ENCODE data around the gene ZEB2.

The ZEB2 gene

DNA sequence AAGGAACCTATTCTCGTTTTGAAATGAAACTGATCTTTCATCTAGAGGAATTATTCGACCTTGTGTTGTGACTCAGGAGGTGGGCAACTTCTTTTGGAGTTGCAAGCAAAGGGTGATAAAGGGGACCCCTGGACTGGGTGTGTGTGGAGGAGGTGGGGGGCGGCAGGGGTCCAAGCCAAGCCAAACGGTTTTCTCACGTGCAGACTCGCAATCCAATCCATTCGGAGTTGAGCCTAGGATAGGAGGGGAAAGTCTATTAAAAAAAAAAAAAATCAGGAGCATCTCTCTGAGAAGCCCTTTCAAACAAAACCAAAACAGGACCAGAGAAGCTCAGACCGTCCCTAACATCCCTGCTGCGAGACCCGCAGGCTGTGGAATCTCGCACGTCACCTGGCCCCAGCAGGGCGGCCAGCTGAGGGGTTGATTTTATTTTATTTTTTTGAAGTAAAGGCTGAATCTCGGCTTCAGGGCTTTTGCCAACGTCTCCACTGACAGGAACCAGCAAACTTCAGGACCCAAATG is 3.7 kb upstream of the ZEB2 start:
- Histone ChIP-seq H3K27ac (peak overlapping the region; percentile 56), H3K27me3 (no peaks in the 10 kb centered on the region), H3K9me3 (no peaks in the 10 kb centered on the region), H3K4me3 (ENCODE audit: low read depth in 1 of 2, low read length in 1 of 2) (peak overlapping the region; percentile 75 to 87), H3K4me1 (ENCODE audit: control insufficient read depth in 1 of 2, insufficient read depth in 1 of 2, low read depth in 1 of 2, low read length in 1 of 2) (peaks cover 31 to 34% of the 10 kb centered on the region in 2 experiments), H3K36me3 (no peaks in the 10 kb centered on the region)
- TF ChIP-seq, protein P1, sequence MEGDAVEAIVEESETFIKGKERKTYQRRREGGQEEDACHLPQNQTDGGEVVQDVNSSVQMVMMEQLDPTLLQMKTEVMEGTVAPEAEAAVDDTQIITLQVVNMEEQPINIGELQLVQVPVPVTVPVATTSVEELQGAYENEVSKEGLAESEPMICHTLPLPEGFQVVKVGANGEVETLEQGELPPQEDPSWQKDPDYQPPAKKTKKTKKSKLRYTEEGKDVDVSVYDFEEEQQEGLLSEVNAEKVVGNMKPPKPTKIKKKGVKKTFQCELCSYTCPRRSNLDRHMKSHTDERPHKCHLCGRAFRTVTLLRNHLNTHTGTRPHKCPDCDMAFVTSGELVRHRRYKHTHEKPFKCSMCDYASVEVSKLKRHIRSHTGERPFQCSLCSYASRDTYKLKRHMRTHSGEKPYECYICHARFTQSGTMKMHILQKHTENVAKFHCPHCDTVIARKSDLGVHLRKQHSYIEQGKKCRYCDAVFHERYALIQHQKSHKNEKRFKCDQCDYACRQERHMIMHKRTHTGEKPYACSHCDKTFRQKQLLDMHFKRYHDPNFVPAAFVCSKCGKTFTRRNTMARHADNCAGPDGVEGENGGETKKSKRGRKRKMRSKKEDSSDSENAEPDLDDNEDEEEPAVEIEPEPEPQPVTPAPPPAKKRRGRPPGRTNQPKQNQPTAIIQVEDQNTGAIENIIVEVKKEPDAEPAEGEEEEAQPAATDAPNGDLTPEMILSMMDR (IDR thresholded peaks at IDR 0.05): no peak

GRCh38 chr2:144522897-144523595 is 3.1 kb upstream of the ZEB2 start:
- peak overlapping the region; percentile 56 for H3K27ac ChIP-seq
- peak overlapping the region; percentile 75 to 87 for H3K4me3 ChIP-seq (ENCODE audit: low read depth in 1 of 2, low read length in 1 of 2)
- no peaks in the 10 kb centered on the region for H3K36me3 ChIP-seq
- H3K9me3 ChIP-seq: no peaks in the 10 kb centered on the region
- TF ChIP-seq, protein P1 (IDR thresholded peaks at IDR 0.05): no peak
- no peaks in the 10 kb centered on the region for H3K27me3 ChIP-seq
- peaks cover 38 to 40% of the 10 kb centered on the region in 2 experiments for H3K4me1 ChIP-seq (ENCODE audit: control insufficient read depth in 1 of 2, insufficient read depth in 1 of 2, low read depth in 1 of 2, low read length in 1 of 2)

GRCh38 chr2:144522176-144522896 is 2.4 kb upstream of the ZEB2 start:
- peak overlapping the region; percentile 75 to 87 for H3K4me3 ChIP-seq (ENCODE audit: low read depth in 1 of 2, low read length in 1 of 2)
- H3K27ac ChIP-seq: peak overlapping the region; percentile 56

DNA sequence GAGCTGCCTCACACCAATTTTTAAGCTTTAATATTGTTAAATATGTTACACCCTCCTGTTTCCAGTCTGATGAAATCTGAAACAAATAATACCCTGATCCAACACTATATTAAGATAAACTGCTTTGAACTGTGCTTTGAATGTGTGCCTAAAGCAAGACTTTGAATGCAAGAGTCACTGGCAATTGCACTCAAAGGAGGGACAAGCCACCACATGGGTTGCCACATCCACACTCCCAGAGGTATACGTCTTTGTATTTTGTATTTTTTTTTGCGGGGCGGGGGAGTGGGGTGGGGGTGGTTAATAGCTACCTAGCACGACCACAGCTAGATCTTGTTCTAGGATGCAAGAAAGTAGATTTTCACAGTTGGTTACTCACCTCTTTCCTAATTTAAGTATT is 1.8 kb upstream of the ZEB2 start:
- TF ChIP-seq, protein P1 (IDR thresholded peaks at IDR 0.05): no peak
- peaks cover 38 to 41% of the 10 kb centered on the region in 2 experiments for H3K4me1 ChIP-seq (ENCODE audit: control insufficient read depth in 1 of 2, insufficient read depth in 1 of 2, low read depth in 1 of 2, low read length in 1 of 2)
- H3K9me3 ChIP-seq: no peaks in the 10 kb centered on the region
- H3K4me3 ChIP-seq (ENCODE audit: low read depth in 1 of 2, low read length in 1 of 2): no peak overlapping the region
- no peaks in the 10 kb centered on the region for H3K27me3 ChIP-seq
- H3K36me3 ChIP-seq: no peaks in the 10 kb centered on the region
- H3K27ac ChIP-seq: no peak overlapping the region

More at GRCh38 chr2:144522176-144522896, 2.4 kb upstream of the ZEB2 start:
- no peaks in the 10 kb centered on the region for H3K36me3 ChIP-seq
- H3K27me3 ChIP-seq: no peaks in the 10 kb centered on the region
- H3K9me3 ChIP-seq: no peaks in the 10 kb centered on the region
- peaks cover 38 to 41% of the 10 kb centered on the region in 2 experiments for H3K4me1 ChIP-seq (ENCODE audit: control insufficient read depth in 1 of 2, insufficient read depth in 1 of 2, low read depth in 1 of 2, low read length in 1 of 2)
- TF ChIP-seq, protein P1 (IDR thresholded peaks at IDR 0.05): no peak

GRCh38 chr2:144520756-144521487 is 1.0 kb upstream of the ZEB2 start:
- no peaks in the 10 kb centered on the region for H3K27me3 ChIP-seq

More at GRCh38 chr2:144520756-144521487, 1.0 kb upstream of the ZEB2 start:
- H3K27ac ChIP-seq: no peak overlapping the region
- no peaks in the 10 kb centered on the region for H3K36me3 ChIP-seq
- TF ChIP-seq, protein P1 (IDR thresholded peaks at IDR 0.05): no peak
- H3K4me1 ChIP-seq (ENCODE audit: control insufficient read depth in 1 of 2, insufficient read depth in 1 of 2, low read depth in 1 of 2, low read length in 1 of 2): peaks cover 38 to 41% of the 10 kb centered on the region in 2 experiments
- H3K4me3 ChIP-seq (ENCODE audit: low read depth in 1 of 2, low read length in 1 of 2): no peak overlapping the region
- H3K9me3 ChIP-seq: no peaks in the 10 kb centered on the region
